Stimulated activated naive CD8-positive, alpha-beta T cell treated with anti-CD3 and anti-CD28 coated beads, Interleukin-15, Interleukin-2, amounts not matched to agents 100 ng/mL and 50 ng/mL, for 24 hours (primary cell): ENCODE results near the gene FOXL2.

Source experiments
- H3K27ac Mint-ChIP-seq: one replicate; pipeline ENCODE4 v1.8.0; 2021; ENCODE audit warnings: mild to moderate bottlenecking, mixed read lengths
- H3K27me3 Mint-ChIP-seq: one replicate; pipeline ENCODE4 v1.8.0; 2021; ENCODE audit warnings: mixed read lengths
- H3K36me3 Mint-ChIP-seq: one replicate; pipeline ENCODE4 v1.8.0; 2021; ENCODE audit warnings: low read depth, mixed read lengths
- H3K4me1 Mint-ChIP-seq: one replicate; pipeline ENCODE4 v1.8.0; 2021; ENCODE audit warnings: low read depth, mixed read lengths
- H3K4me3 Mint-ChIP-seq: one replicate; pipeline ENCODE4 v1.8.0; 2021; ENCODE audit warnings: mild to moderate bottlenecking, mixed read lengths
- H3K9me3 Mint-ChIP-seq: one replicate; pipeline ENCODE4 v1.8.0; 2021; ENCODE audit warnings: mixed read lengths

Gene FOXL2

GRCh38 chr3:138898708-138899107 is 48.2 kb downstream of the FOXL2 start:
- H3K27ac Mint-ChIP-seq: no peak overlapping the region
- H3K27me3 Mint-ChIP-seq: no peaks in the 10 kb centered on the region
- no peaks in the 10 kb centered on the region for H3K36me3 Mint-ChIP-seq
- H3K4me3 Mint-ChIP-seq: no peak overlapping the region
- no peaks in the 10 kb centered on the region for H3K9me3 Mint-ChIP-seq
- no peaks in the 10 kb centered on the region for H3K4me1 Mint-ChIP-seq

- Mint-ChIP-seq H3K9me3 (no peaks in the 10 kb centered on the region), H3K4me3 (no peak overlapping the region), H3K4me1 (no peaks in the 10 kb centered on the region), H3K36me3 (no peaks in the 10 kb centered on the region), H3K27me3 (no peaks in the 10 kb centered on the region), H3K27ac (no peak overlapping the region)
These were observed 48.6 kb downstream of the FOXL2 start for GRCh38 chr3:138898301-138898700.
